ENCODE results near the gene GJA1.

The GJA1 gene

GRCh38 chr6:121434037-121434770, 1.2 kb upstream of the GJA1 start:
- H3K4me3 ChIP-seq (ENCODE audit: low read length, poor library complexity, severe bottlenecking): no peak overlapping the region
- no peak for TF ChIP-seq EZH2phosphoT487 (IDR thresholded peaks at IDR 0.05; ENCODE audit: borderline replicate concordance)
- TF ChIP-seq, protein P1, sequence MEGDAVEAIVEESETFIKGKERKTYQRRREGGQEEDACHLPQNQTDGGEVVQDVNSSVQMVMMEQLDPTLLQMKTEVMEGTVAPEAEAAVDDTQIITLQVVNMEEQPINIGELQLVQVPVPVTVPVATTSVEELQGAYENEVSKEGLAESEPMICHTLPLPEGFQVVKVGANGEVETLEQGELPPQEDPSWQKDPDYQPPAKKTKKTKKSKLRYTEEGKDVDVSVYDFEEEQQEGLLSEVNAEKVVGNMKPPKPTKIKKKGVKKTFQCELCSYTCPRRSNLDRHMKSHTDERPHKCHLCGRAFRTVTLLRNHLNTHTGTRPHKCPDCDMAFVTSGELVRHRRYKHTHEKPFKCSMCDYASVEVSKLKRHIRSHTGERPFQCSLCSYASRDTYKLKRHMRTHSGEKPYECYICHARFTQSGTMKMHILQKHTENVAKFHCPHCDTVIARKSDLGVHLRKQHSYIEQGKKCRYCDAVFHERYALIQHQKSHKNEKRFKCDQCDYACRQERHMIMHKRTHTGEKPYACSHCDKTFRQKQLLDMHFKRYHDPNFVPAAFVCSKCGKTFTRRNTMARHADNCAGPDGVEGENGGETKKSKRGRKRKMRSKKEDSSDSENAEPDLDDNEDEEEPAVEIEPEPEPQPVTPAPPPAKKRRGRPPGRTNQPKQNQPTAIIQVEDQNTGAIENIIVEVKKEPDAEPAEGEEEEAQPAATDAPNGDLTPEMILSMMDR (conservative IDR thresholded peaks at IDR 0.05; ENCODE audit: low read length): no peak

GRCh38 chr6:121436274-121436857, 920 bp downstream of the GJA1 start:
- H3F3A ChIP-seq (ENCODE audit: low read depth): no peaks in the 10 kb centered on the region
- H3K9me3 ChIP-seq (ENCODE audit: insufficient read depth, low read depth, low read length): no peaks in the 10 kb centered on the region
- H3K36me3 ChIP-seq (ENCODE audit: insufficient read depth, low read length): no peaks in the 10 kb centered on the region
- H2AFZ ChIP-seq (ENCODE audit: low read length): no peak overlapping the region
- no peak overlapping the region for H3K4me3 ChIP-seq (ENCODE audit: low read length, poor library complexity, severe bottlenecking)
- H3K9ac ChIP-seq (ENCODE audit: low read depth, low read length, poor library complexity, severe bottlenecking): no peak overlapping the region
- H3K4me1 ChIP-seq (ENCODE audit: insufficient read depth, low read length, poor library complexity, severe bottlenecking): no peaks in the 10 kb centered on the region
- no peaks in the 10 kb centered on the region for H3K9me2 ChIP-seq (replicated peaks; ENCODE audit: low read depth, low read length)
- no peaks in the 10 kb centered on the region for H3K79me2 ChIP-seq (ENCODE audit: insufficient read depth, low read length)
- TF ChIP-seq, protein P1 (conservative IDR thresholded peaks at IDR 0.05; ENCODE audit: low read length): no peak
- no peak for TF ChIP-seq EZH2phosphoT487 (IDR thresholded peaks at IDR 0.05; ENCODE audit: borderline replicate concordance)
- H3K27me3 ChIP-seq (ENCODE audit: insufficient read depth, low read length, poor library complexity, severe bottlenecking): no peaks in the 10 kb centered on the region
- H4K20me1 ChIP-seq (ENCODE audit: insufficient read depth, low read length, poor library complexity, severe bottlenecking): no peaks in the 10 kb centered on the region
- no peak overlapping the region for H3K4me2 ChIP-seq (ENCODE audit: low read depth, low read length, poor library complexity, severe bottlenecking)

More at GRCh38 chr6:121434037-121434770, 1.2 kb upstream of the GJA1 start:
- H4K20me1 ChIP-seq (ENCODE audit: insufficient read depth, low read length, poor library complexity, severe bottlenecking): no peaks in the 10 kb centered on the region
- no peaks in the 10 kb centered on the region for H3K36me3 ChIP-seq (ENCODE audit: insufficient read depth, low read length)
- no peak overlapping the region for H3K4me2 ChIP-seq (ENCODE audit: low read depth, low read length, poor library complexity, severe bottlenecking)
- H3K79me2 ChIP-seq (ENCODE audit: insufficient read depth, low read length): no peaks in the 10 kb centered on the region
- no peaks in the 10 kb centered on the region for H3K9me3 ChIP-seq (ENCODE audit: insufficient read depth, low read depth, low read length)
- no peaks in the 10 kb centered on the region for H3K27me3 ChIP-seq (ENCODE audit: insufficient read depth, low read length, poor library complexity, severe bottlenecking)
- H3K4me1 ChIP-seq (ENCODE audit: insufficient read depth, low read length, poor library complexity, severe bottlenecking): no peaks in the 10 kb centered on the region
- H3K9ac ChIP-seq (ENCODE audit: low read depth, low read length, poor library complexity, severe bottlenecking): no peak overlapping the region
- peak overlapping the region; percentile 43; the same call in 1 of the 2 replicates for H2AFZ ChIP-seq (ENCODE audit: low read length)
- no peaks in the 10 kb centered on the region for H3K9me2 ChIP-seq (replicated peaks; ENCODE audit: low read depth, low read length)
- H3F3A ChIP-seq (ENCODE audit: low read depth): no peaks in the 10 kb centered on the region

DNA sequence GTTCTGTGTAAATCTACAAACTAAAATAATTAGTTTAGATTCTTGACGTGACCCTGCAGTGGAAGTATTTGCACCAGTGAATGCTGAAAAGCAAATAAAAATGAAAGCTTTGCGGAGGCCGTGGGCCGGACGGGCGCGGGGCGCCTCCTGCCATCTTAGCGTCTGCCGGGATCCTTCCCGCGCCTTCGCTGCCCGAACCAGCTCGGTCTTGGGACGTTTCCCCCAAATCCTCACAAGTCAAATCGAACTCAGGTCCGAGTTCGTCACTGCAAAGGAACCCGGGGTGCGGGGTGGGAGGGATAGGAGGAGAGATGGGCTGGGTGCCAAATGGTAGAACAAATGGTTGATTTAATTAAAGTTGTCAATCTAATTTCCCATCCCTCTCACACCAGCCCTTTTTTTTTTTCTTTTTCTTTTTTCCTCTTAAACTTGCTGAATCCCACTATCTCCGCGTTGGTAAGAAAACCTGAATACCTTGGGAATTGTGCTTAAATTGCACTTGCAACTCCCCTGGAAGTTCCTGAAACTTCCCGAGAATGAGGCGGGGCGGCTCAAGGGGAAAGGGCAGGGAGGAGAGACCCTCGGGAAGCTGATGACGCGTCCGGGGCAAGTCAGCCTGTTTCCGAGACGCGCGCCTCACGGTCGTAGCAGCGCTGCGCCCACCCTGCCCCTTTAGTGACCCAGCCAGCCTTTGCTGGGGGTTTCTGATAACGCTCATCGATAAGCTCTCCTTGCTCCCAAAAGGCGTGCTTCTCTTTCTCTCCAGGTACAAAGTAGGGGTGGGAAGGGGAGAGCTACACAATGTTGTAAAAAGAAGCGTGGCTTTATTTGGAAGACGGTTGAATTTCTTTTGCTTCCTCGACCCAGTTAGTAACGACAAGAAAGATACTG, 1.8 kb downstream of the GJA1 start:
- Histone ChIP-seq H3K9me3 (ENCODE audit: insufficient read depth, low read depth, low read length) (no peaks in the 10 kb centered on the region), H3K36me3 (ENCODE audit: insufficient read depth, low read length) (no peaks in the 10 kb centered on the region), H3K9me2 (replicated peaks; ENCODE audit: low read depth, low read length) (no peaks in the 10 kb centered on the region), H3K4me3 (ENCODE audit: low read length, poor library complexity, severe bottlenecking) (no peak overlapping the region), H2AFZ (ENCODE audit: low read length) (no peak overlapping the region), H3K4me1 (ENCODE audit: insufficient read depth, low read length, poor library complexity, severe bottlenecking) (no peaks in the 10 kb centered on the region), H3F3A (ENCODE audit: low read depth) (no peaks in the 10 kb centered on the region), H3K4me2 (ENCODE audit: low read depth, low read length, poor library complexity, severe bottlenecking) (no peak overlapping the region), H3K9ac (ENCODE audit: low read depth, low read length, poor library complexity, severe bottlenecking) (no peak overlapping the region), H4K20me1 (ENCODE audit: insufficient read depth, low read length, poor library complexity, severe bottlenecking) (no peaks in the 10 kb centered on the region), H3K27me3 (ENCODE audit: insufficient read depth, low read length, poor library complexity, severe bottlenecking) (no peaks in the 10 kb centered on the region), H3K79me2 (ENCODE audit: insufficient read depth, low read length) (no peaks in the 10 kb centered on the region)
- TF ChIP-seq, protein P1 (conservative IDR thresholded peaks at IDR 0.05; ENCODE audit: low read length): no peak
- no peak for TF ChIP-seq EZH2phosphoT487 (IDR thresholded peaks at IDR 0.05; ENCODE audit: borderline replicate concordance)
